Breast epithelium (tissue), 4 donors: ENCODE data around the gene TTC22. TPM values are rescaled to one million over a fixed set of nuclear protein-coding genes. Genes with fewer than 3 reads are reported as not detected.

Experiments used
- DNase-seq, 2 donors: peaks; one replicate each; pipeline ENCODE4 v3.0.0-alpha.2; 2019; ENCODE audit warnings: low spot score in 2 of 2
- H3K27ac ChIP-seq, 2 donors: fragments of 200-600 bp; sonication (generic) in 1 of 2; one replicate each; pipeline ENCODE4 v1.5.1; 2016 to 2019; ENCODE audit warnings: mild to moderate bottlenecking in 1 of 2
- H3K27me3 ChIP-seq, 2 donors: fragments of 200-600 bp; sonication (generic) in 1 of 2; one replicate each; pipeline versions ENCODE4 v1.5.1 to v1.6.0; 2017 to 2019; ENCODE audit warnings: control low read depth in 1 of 2, mild to moderate bottlenecking in 1 of 2
- H3K36me3 ChIP-seq: fragments of 200-600 bp; one replicate; pipeline ENCODE4 v1.5.1; 2019
- H3K4me1 ChIP-seq, 2 donors: fragments of 200-600 bp; sonication (generic); one replicate each; pipeline ENCODE4 v1.5.1; 2016 to 2019; ENCODE audit warnings: control low read depth in 1 of 2
- H3K4me3 ChIP-seq, 3 donors: fragments of 200-600 bp; sonication (generic); 1 replicate in 2 of 3; 2 replicates in 1 of 3; pipeline ENCODE4 v1.5.1; 2016 to 2019; ENCODE audit warnings: mild to moderate bottlenecking in 3 of 3, moderate library complexity in 2 of 3
- H3K9me3 ChIP-seq, 2 donors: fragments of 200-600 bp; sonication (generic) in 1 of 2; one replicate each; pipeline ENCODE4 v1.5.1; 2016 to 2019; ENCODE audit warnings: control low read depth in 1 of 2
- CTCF ChIP-seq, 3 donors: fragments of 450-650 bp; IDR thresholded peaks; one replicate each; pipeline ENCODE4 v1.5.1; 2016 to 2017; ENCODE audit warnings: antibody characterized with exemption in 3 of 3, mild to moderate bottlenecking in 3 of 3, moderate library complexity in 3 of 3
- POLR2A ChIP-seq: fragments of 450-650 bp; IDR thresholded peaks from one replicate; pipeline ENCODE4 v1.6.1; 2016; ENCODE audit warnings: antibody characterized with exemption, mild to moderate bottlenecking, moderate library complexity
- POLR2AphosphoS5 ChIP-seq, 3 donors: sonication (generic); formaldehyde crosslinking; IDR thresholded peaks; one replicate each; pipeline ENCODE4 v1.6.1; 2017; ENCODE audit warnings: antibody characterized with exemption in 3 of 3
- intact Hi-C: fragments of 100-400 bp; cut with DNase I; formaldehyde crosslinking; loops from one replicate; pipeline ENCODE4 v1.15.1; 2023; ENCODE audit warnings: low total_unique reads
- total RNA-seq, 3 donors: library from RNA; depleted of rRNA; stranded (reverse); fragments of >200 nt; gene quantifications; one replicate each; pipeline ENCODE4 v1.1.0, GENCODE V29; 2016

TTC22 gene
- total RNA-seq, 3 donors from 2014 or later, result 0.32 to 15.8 (median 7.9) TPM

DNA sequence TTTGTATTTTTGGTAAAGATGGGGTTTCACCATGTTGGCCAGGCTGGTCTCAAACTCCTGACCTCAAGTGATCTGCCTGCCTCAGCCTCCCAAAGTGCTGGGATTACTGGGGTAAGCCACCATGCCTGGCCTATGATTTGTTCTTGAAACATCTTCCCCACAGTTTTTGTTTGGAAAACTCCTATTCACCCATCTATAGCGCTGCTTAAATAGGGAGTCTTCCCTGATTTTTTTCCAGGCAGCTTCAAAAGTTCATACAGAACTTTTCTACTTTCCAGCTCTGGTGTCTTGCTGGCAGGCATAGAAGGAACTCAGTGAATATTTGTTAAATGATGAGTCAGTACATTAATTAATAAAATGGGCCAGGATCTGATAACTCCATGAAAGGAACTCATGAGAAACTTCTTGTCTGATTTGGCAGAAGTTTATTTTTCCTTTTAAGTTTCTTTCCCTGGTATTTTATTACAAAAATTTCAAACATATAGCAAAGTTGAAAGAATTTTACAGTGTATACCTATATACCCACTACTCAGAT, 33.0 kb upstream of the TTC22 start:
- Histone ChIP-seq H3K27ac (peak overlapping the region; percentile 40 to 43), H3K4me1 (peaks cover 0 to 4% of the 10 kb centered on the region in 2 donors), H3K4me3 (no peak overlapping the region), H3K27me3 (no peaks in the 10 kb centered on the region), H3K36me3 (no peaks in the 10 kb centered on the region), H3K9me3 (no peaks in the 10 kb centered on the region)
- TF ChIP-seq POLR2AphosphoS5 (IDR thresholded peaks at IDR 0.05), result no peak
- TF ChIP-seq CTCF (IDR thresholded peaks at IDR 0.05), result no peak
- TF ChIP-seq POLR2A, result no peak
- peak in 1 of 2 donors; percentile 15 for DNase-seq
- intact Hi-C loops, result no loop called here

- peaks cover 0 to 5% of the 10 kb centered on the region in 2 donors for H3K9me3 ChIP-seq
- TF ChIP-seq POLR2A (no peak), CTCF (IDR thresholded peaks at IDR 0.05) (no peak), POLR2AphosphoS5 (IDR thresholded peaks at IDR 0.05) (no peak)
- H3K27me3 ChIP-seq, result no peaks in the 10 kb centered on the region
- no peak overlapping the region for H3K4me3 ChIP-seq
- H3K36me3 ChIP-seq, result no peaks in the 10 kb centered on the region
- intact Hi-C loops, result no loop called here
- peak; percentile 1 to 42 for DNase-seq
- H3K4me1 ChIP-seq, result peaks cover 0 to 4% of the 10 kb centered on the region in 2 donors
- H3K27ac ChIP-seq, result no peak overlapping the region
These were observed 32.0 kb upstream of the TTC22 start for GRCh38 chr1:54833121-54833520.

DNA sequence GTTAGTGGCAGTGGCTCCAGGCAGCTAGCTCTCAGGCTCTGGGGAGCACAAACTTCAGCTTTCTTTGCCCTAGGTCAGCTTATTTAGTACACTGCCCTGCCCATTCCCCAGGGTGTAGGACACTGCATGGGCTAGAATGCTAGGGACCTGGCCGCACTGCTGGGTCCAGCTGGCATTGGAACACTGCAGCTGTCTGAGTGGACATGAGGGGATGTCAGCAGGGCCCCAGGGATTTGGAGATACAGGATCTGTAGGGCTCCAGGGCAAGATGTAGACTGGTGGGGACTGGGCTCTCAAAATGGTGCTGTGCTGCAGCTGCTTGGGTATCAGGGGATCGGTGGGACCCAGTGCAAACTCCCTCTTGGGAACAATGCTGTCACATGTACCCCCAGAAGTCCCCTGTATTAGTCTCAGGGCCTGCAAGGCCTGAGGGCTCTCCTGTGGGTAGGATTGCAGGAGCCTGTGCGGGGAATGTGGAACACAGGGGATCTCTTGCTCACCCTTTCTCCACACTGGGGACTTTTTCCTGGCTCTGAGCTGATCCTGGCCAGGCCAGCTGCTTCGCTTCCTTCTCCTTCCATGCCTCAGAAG, 25.2 kb upstream of the TTC22 start:
- Histone ChIP-seq H3K27ac (no peak overlapping the region), H3K4me1 (no peaks in the 10 kb centered on the region), H3K27me3 (no peaks in the 10 kb centered on the region), H3K36me3 (no peaks in the 10 kb centered on the region), H3K4me3 (no peak overlapping the region), H3K9me3 (peaks cover 4 to 17% of the 10 kb centered on the region in 2 donors)
- intact Hi-C loops, result no loop called here
- no peak for TF ChIP-seq POLR2A
- no peak for TF ChIP-seq CTCF (IDR thresholded peaks at IDR 0.05)
- TF ChIP-seq POLR2AphosphoS5 (IDR thresholded peaks at IDR 0.05), result no peak
- DNase-seq, result peak; percentile 8 to 24

GRCh38 chr1:54825696-54826095, 24.6 kb upstream of the TTC22 start:
- Histone ChIP-seq H3K36me3 (no peaks in the 10 kb centered on the region), H3K27ac (no peak overlapping the region), H3K9me3 (peaks cover 4 to 17% of the 10 kb centered on the region in 2 donors), H3K4me1 (no peaks in the 10 kb centered on the region), H3K27me3 (no peaks in the 10 kb centered on the region), H3K4me3 (no peak overlapping the region)
- peak in 1 of 2 donors; percentile 10 for DNase-seq
- TF ChIP-seq POLR2AphosphoS5 (IDR thresholded peaks at IDR 0.05) (no peak), POLR2A (no peak), CTCF (IDR thresholded peaks at IDR 0.05) (no peak)
- intact Hi-C loops, result no loop called here

DNA sequence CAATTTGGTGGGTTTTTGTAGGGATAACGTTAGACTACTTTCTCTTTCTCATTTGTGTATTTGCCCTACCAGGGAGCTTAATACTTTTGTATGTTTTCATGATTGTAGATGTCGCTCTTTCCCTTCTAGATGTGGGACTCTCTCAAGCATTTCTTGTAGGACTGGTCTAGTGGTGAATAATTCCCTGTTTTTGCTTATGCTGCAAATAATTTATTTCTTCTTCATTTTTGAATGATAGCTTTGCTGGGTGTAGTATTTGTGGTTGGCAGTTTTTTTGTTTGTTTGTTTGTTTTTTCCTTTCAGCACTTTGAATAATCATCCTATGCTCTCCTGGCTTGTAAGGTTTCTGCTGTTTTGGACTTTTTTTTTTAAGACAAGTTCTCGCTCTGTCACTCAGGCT, 22.5 kb upstream of the TTC22 start:
- TF ChIP-seq CTCF (IDR thresholded peaks at IDR 0.05), result no peak
- no peak for TF ChIP-seq POLR2A
- no peak for DNase-seq
- no peak overlapping the region for H3K27ac ChIP-seq
- peaks cover 4 to 13% of the 10 kb centered on the region in 2 donors for H3K9me3 ChIP-seq
- H3K4me1 ChIP-seq, result no peaks in the 10 kb centered on the region
- H3K4me3 ChIP-seq, result no peak overlapping the region
- H3K27me3 ChIP-seq, result no peaks in the 10 kb centered on the region
- H3K36me3 ChIP-seq, result no peaks in the 10 kb centered on the region
- intact Hi-C loops, result loop anchor here (5.0 kb wide), 1 partner anchor 701 kb away; no protein-coding TSS in a partner anchor
